DMS114 treated with DMSO at 0.1 percent for 48 hours (cell line): ENCODE results near the gene PRDM16.

Experiments
- DNase-seq: peaks from one replicate; lab custom pipeline; 2025; ENCODE audit not compliant: unreplicated experiment; lab: John Stamatoyannopoulos, UW

Gene PRDM16

GRCh38 chr1:3196577-3197245, 127.7 kb downstream of the PRDM16 start:
- no peak for DNase-seq

GRCh38 chr1:3197781-3198316, 128.8 kb downstream of the PRDM16 start:
- no peak for DNase-seq

GRCh38 chr1:3198371-3199271, 129.6 kb downstream of the PRDM16 start:
- DNase-seq = no peak

DNA sequence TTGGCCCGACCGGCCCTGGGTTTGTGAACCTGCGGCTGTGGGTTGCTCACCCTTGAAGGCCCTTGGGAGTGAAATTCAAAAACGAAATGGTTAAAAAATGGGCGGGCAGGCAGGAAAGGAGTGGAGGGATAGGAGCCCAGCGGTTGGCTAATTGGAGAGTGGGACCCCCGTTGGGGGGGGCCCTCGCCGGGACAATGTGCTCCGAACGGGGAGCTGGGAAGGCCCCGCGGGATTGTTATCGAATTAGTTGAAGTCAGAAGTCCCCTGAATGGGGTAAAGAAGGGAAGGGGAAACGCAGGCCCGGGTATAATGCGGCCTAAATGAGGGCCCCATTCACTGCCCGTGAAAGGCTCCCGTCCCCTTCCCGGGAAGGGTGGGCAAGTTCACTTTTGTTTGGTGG, 135.7 kb downstream of the PRDM16 start:
- DNase-seq = no peak

GRCh38 chr1:3205815-3206214, 136.8 kb downstream of the PRDM16 start:
- DNase-seq = no peak

DNA sequence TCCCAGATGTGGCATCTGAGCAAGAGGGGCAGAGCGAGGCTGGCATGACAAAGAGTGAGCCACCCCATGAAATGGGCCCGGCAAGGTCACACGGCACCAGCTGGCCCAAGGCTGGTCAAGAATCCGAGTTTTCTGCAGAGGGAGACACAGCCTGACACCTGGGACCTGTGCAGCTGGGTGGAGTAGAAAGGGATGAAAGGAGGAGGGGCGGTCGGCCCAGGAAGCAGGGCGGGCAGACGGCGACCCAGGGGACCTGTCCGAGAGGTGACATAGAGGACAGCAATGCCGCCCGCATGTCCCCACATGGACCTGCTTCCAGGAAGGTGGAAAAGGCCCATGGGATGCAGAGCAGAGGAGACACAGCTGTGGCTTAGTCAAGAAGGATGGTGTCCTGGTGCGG, 137.7 kb downstream of the PRDM16 start:
- DNase-seq = no peak

- DNase-seq = no peak
Observed at GRCh38 chr1:3207217-3207848, 138.3 kb downstream of the PRDM16 start.

DNA sequence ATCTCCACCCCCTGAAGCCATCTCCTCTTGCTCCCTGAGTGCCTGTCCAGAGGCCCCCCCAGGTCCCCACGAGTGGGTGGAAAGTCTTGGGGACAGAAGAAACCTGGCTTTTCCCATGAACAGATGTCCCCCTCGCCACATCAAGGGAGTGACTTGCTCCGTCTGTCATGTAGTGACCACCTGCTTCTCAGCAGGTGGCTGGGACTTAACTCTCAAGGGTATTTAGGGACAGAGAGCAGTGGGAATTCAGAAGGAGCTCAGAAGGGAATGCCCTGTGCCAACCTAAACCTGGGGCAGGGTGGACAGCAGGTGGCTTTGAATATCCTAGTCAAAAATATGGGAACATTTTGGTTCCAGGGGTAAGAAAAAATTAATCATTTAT, 139.8 kb downstream of the PRDM16 start:
- no peak for DNase-seq

DNA sequence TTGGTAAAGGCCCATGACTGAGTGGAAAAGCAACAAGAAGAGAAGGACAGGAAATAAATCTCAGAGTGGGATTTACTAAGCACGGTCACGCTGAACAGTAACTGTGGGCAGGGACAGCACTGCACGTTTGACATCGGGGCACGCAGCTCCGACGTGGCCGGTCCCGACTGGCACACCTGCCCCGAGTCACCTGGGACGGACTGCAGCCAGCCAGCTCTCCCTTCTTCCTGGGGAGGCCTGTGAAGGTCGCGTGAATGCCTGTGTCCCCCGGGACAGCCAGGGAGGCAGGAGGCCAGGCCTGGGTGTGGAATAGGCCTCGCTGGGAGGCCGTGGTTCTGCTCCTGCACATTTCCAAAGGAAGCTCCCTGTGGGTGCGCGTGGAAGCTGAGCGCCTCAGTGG, 140.2 kb downstream of the PRDM16 start:
- no peak for DNase-seq

GRCh38 chr1:3211582-3212375, 142.8 kb downstream of the PRDM16 start:
- DNase-seq = no peak

GRCh38 chr1:3212453-3213355, 143.7 kb downstream of the PRDM16 start:
- no peak for DNase-seq

GRCh38 chr1:3213730-3214129, 144.7 kb downstream of the PRDM16 start:
- no peak for DNase-seq

GRCh38 chr1:3215198-3216014, 146.4 kb downstream of the PRDM16 start:
- no peak for DNase-seq

- no peak for DNase-seq
Observed at GRCh38 chr1:3216015-3216391, 147.0 kb downstream of the PRDM16 start.

- no peak for DNase-seq
Observed at GRCh38 chr1:3217181-3217641, 148.2 kb downstream of the PRDM16 start.

DNA sequence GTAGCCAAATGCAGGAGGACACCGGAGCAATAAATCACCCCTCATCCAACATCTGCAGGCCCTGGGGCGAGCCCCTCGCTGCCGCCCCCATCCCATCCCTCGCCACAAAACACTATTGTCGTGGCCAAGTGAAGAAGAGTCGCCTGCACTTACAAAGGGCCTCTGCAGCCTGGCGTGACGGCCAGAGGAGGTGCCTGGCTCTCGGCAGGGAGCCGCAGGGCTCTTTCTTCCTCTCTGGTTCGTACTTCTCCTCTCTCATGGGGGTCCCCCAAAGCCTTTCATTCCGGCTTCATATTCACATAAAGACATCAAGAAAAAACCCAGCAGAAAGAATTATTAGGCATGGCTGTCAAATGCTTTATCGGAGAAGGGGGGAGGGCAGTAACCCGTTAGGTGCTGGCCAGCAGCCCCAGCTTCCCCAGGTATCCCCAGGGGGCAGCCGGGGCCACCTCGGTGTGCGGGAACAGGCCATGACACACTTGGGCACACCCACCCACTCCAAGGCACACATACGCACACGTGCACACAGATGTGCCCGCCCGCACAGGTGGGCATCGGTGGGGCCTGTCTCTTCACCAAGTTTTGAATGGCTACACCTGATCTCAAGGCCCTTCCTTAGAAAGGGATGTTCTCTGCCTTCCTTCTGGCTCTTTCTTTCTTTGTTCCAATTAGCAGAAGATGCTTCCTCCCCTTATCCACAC, 149.1 kb downstream of the PRDM16 start:
- DNase-seq = no peak

GRCh38 chr1:3219005-3219790, 150.2 kb downstream of the PRDM16 start:
- no peak for DNase-seq
